Lung (tissue), 12 donors: ENCODE results near the gene ARHGEF33. TPM values are rescaled to one million over a fixed set of nuclear protein-coding genes. Genes with fewer than 3 reads are reported as not detected.

Experiments
- ATAC-seq: fragments of 200-7000 bp; cut with Tn5 transposase; one replicate; pipeline ENCODE4 v1.9.1; 2020; ENCODE audit warnings: moderate number of reproducible peaks; ENCODE audit not compliant: insufficient read depth, low FRiP score
- DNase-seq, 3 donors: peaks; one replicate each; pipeline ENCODE4 v3.0.0-alpha.2; 2013 to 2017
- H3K27ac ChIP-seq, 2 donors: one replicate each; pipeline ENCODE4 v1.5.1; 2013; ENCODE audit warnings: mild to moderate bottlenecking in 2 of 2, moderate library complexity in 2 of 2, control low read depth in 1 of 2, inconsistent platforms in 1 of 2, low read depth in 1 of 2, low read length in 1 of 2
- H3K27me3 ChIP-seq, 3 donors: one replicate each; pipeline ENCODE4 v1.5.1; 2013; ENCODE audit warnings: low read length in 2 of 3; ENCODE audit not compliant: control insufficient read depth in 3 of 3, insufficient read depth in 3 of 3
- H3K36me3 ChIP-seq, 4 donors: one replicate each; pipeline ENCODE4 v1.5.1; 2013; ENCODE audit warnings: low read length in 4 of 4, mild to moderate bottlenecking in 1 of 4, moderate library complexity in 1 of 4; ENCODE audit not compliant: control insufficient read depth in 4 of 4, insufficient read depth in 4 of 4
- H3K4me1 ChIP-seq, 5 donors: one replicate each; pipeline ENCODE4 v1.5.1; 2013; ENCODE audit warnings: low read length in 5 of 5, mild to moderate bottlenecking in 2 of 5, moderate library complexity in 1 of 5; ENCODE audit not compliant: control insufficient read depth in 5 of 5, insufficient read depth in 5 of 5
- H3K4me3 ChIP-seq: one replicate; pipeline ENCODE4 v1.5.1; 2013; ENCODE audit warnings: mild to moderate bottlenecking, control low read depth, moderate library complexity
- H3K9ac ChIP-seq, 2 donors: one replicate each; pipeline ENCODE4 v1.5.1; 2013; ENCODE audit warnings: low read length in 2 of 2, control low read depth in 1 of 2; ENCODE audit not compliant: insufficient read depth in 1 of 2
- H3K9me3 ChIP-seq, 4 donors: one replicate each; pipeline ENCODE4 v1.5.1; 2013; ENCODE audit warnings: low read length in 3 of 4, mild to moderate bottlenecking in 1 of 4, moderate library complexity in 1 of 4; ENCODE audit not compliant: control insufficient read depth in 4 of 4, insufficient read depth in 3 of 4
- WGBS, 2 donors: extraction: QIAGEN DNeasy Blood & Tissue Kit; methylation state at CpG; one replicate each; pipeline ENCODE4 v1.1.7; 2013; 5-methylcytosine and 5-hydroxymethylcytosine counted together
- polyA plus RNA-seq, 2 donors: library from polyadenylated mRNA; stranded (reverse); fragments of 200-250 nt; gene quantifications; one replicate each; pipeline ENCODE4 v1.2.1, GENCODE V29; 2013
- total RNA-seq, 2 donors: library from RNA; depleted of rRNA in 1 of 2; stranded (reverse); fragments of >200 nt in 1 of 2; gene quantifications; one replicate each; pipeline ENCODE4 v1.2.1, GENCODE V29; 2014 to 2021
- TF ChIP-seq, protein P1 (sequence below): IDR thresholded peaks from 2 replicates; pipeline ENCODE4 v1.5.1; 2012; ENCODE audit warnings: mild to moderate bottlenecking; ENCODE audit errors: control extremely low read depth, extremely low read depth
- donor health status: control.
- donor health status: control.
- donor health status: Bipolar disorder and iron deficiency.
- donor health status: healthy.
- donor health status: DM: yes; HTN: yes; CAD: no.

The ARHGEF33 gene
- total and polyA plus RNA-seq, 4 donors = 0.23 to 5.5 (median 0.68) TPM

DNA sequence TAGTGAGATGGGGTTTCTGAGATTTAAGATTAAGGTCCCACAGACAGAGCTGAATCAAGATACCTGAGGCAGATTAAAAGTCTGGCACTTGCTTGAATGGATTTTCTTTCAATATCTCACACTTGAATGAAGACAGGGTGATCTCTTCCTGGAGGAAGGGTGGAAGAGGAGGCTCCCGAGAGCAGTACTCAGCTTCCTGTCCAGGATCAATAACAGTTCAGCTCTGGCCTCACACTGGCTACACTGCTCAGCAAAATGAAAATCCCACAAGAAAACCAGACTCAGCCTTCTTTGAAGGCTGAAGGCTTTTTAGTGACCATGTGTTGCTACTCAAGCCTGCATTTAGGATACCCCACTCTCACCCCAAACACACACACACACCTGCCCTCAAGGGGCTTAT is 11.1 kb downstream of the ARHGEF33 start:
- no peaks in the 10 kb centered on the region for H3K9me3 ChIP-seq
- no peak overlapping the region for H3K4me3 ChIP-seq
- H3K27me3 ChIP-seq = no peaks in the 10 kb centered on the region
- no peak overlapping the region for H3K27ac ChIP-seq
- no peaks in the 10 kb centered on the region for H3K36me3 ChIP-seq
- TF ChIP-seq, protein P1, sequence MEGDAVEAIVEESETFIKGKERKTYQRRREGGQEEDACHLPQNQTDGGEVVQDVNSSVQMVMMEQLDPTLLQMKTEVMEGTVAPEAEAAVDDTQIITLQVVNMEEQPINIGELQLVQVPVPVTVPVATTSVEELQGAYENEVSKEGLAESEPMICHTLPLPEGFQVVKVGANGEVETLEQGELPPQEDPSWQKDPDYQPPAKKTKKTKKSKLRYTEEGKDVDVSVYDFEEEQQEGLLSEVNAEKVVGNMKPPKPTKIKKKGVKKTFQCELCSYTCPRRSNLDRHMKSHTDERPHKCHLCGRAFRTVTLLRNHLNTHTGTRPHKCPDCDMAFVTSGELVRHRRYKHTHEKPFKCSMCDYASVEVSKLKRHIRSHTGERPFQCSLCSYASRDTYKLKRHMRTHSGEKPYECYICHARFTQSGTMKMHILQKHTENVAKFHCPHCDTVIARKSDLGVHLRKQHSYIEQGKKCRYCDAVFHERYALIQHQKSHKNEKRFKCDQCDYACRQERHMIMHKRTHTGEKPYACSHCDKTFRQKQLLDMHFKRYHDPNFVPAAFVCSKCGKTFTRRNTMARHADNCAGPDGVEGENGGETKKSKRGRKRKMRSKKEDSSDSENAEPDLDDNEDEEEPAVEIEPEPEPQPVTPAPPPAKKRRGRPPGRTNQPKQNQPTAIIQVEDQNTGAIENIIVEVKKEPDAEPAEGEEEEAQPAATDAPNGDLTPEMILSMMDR = no peak
- no peak overlapping the region for H3K9ac ChIP-seq
- WGBS, 2 donors = 78 to 91% methylated on average over 1 of the region's 1 CpG
- H3K4me1 ChIP-seq = no peaks in the 10 kb centered on the region
- ATAC-seq (no peak), DNase-seq (no peak)

DNA sequence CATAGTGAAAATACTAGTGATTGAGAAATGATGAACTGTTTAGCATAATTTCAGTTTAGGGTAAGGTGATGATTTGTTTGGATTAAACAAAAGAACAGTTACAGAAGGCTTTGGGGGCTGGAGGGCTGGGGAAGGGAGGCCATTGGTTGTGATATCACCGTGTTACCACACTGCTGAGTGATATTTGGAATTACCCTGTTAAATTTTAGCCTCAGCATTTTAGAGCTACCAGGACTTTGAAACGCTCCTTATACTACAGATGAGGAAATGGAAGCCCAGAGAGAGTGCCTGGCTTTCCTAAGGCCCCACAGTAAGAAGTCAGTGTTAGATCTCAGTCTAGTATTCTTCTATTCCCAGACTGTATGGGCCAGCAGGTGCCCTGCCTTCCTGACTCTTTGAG is 15.6 kb downstream of the ARHGEF33 start:
- Histone ChIP-seq H3K4me1 (no peaks in the 10 kb centered on the region), H3K27me3 (no peaks in the 10 kb centered on the region), H3K4me3 (no peak overlapping the region), H3K9me3 (no peaks in the 10 kb centered on the region), H3K9ac (no peak overlapping the region), H3K36me3 (no peaks in the 10 kb centered on the region), H3K27ac (no peak overlapping the region)
- DNase-seq (no peak), ATAC-seq (no peak)
- 88 to 96% methylated on average over 2 of the region's 2 CpGs for WGBS, 2 donors
- TF ChIP-seq, protein P1 = no peak

DNA sequence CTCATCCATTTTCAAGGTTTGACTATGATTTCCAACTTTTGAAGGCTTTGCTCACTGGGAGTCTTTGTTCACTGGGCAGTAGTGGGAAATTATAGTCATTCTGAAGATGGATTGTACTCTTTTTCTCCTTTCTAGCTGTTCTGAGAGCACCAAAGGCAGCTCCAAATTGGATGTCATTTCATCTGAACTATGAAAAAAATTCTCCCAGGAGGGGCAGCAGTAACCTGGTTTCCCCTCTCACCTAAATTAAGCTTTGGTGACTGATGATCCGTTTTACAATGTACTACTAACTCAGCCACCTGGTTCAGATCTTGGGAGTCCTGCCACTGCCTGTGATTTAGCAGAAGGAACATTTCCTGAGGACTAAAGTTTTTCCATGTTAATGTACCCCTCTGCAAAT is 17.6 kb downstream of the ARHGEF33 start:
- ATAC-seq = no peak
- Histone ChIP-seq H3K4me1 (no peaks in the 10 kb centered on the region), H3K27me3 (no peaks in the 10 kb centered on the region), H3K4me3 (no peak overlapping the region), H3K9me3 (no peaks in the 10 kb centered on the region), H3K27ac (no peak overlapping the region), H3K36me3 (no peaks in the 10 kb centered on the region), H3K9ac (no peak overlapping the region)
- DNase-seq = no peak
- TF ChIP-seq, protein P1 = no peak
- WGBS, 2 donors = 82 to 88% methylated on average over 1 of the region's 1 CpG

DNA sequence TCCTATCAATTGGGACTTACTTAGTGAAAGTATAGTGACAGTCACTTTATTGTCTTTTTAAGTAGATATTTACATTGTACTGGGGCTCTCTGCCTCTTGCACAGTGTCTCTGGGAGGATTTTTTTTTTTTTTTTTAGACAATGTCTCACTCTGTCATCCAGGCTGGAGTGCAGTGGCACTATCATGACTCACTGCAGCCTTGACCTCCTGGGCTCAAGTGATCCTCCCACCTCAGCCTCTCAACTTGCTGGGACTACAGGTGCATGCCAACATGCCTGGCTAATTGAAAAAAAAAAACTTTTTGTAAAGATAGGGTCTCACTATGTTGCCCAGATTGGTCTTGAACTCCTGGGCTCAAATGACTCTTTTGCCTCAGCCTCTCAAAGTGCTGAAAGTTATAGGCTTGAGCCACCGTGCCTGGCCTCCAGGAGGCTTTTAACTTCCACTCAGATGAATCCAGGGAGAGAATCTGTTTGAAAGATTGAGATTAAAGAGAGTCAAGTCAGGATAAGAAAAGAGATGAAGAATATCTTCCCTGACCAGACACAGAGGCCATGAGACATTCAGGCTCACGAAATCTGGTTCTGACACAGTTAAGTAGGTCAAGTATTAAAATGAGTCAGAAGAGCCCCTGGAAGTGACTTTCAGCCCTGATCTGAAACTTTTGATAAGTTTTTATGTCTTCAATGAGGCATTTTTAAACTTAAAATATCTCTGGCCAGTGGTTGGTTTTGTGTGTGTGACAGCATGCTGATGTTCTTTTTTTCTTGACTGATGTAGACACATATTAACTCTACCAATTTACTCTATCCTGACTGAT is 18.3 kb downstream of the ARHGEF33 start:
- TF ChIP-seq, protein P1 = no peak
- no peaks in the 10 kb centered on the region for H3K27me3 ChIP-seq
- no peak overlapping the region for H3K9ac ChIP-seq
- H3K4me1 ChIP-seq = no peaks in the 10 kb centered on the region
- no peaks in the 10 kb centered on the region for H3K9me3 ChIP-seq
- H3K36me3 ChIP-seq = no peaks in the 10 kb centered on the region
- DNase-seq (no peak), ATAC-seq (no peak)
- no peak overlapping the region for H3K27ac ChIP-seq
- WGBS, 2 donors = 78 to 95% methylated on average over 2 of the region's 2 CpGs
- no peak overlapping the region for H3K4me3 ChIP-seq
